GM19324 (cell line): ENCODE measurements around the gene OPTN.
"Not testable (repeated sequence)": the region's sequence is repeated elsewhere in the genome, so short reads cannot be mapped to it uniquely, and the experiment has no call there.

Experiments used
- ATAC-seq: cut with Tn5 transposase; IDR thresholded peaks from one replicate; pipeline ENCODE4 v1.9.1; 2021; ENCODE audit warnings: mild to moderate bottlenecking, moderate library complexity; ENCODE audit not compliant: unreplicated experiment, low FRiP score

OPTN gene

DNA sequence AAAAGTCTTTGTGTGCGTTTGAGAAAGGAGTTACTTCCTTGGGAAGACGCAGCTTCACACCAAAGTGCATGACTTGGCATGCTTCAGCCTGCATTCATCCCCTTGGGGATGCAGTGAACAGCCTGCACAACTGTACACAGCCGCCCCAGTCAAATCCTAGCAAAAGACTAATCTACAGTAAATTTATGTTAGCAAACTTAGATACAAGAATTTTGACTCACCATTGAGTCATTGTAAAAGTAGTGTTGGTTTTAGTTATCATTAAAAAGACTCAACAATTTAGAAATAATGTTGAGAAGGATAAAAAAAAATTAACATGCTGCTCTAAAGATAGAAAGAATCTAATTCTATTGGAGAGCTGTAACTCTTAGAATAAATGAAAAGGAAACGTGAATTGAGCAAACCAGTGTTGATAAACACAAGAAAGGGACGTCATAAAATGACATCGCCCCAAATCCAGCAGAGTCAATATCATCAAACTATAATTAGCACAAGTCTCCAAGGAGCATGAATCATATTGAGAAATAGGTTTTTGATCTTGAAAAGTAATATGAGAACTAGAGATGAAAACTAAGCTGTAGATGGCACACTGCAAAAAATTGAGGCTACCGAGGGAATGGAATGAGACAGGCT, 11.9 kb upstream of the OPTN start:
- ATAC-seq = no peak

- no peak for ATAC-seq
Measured at GRCh38 chr10:13089345-13089744, 10.6 kb upstream of the OPTN start.

DNA sequence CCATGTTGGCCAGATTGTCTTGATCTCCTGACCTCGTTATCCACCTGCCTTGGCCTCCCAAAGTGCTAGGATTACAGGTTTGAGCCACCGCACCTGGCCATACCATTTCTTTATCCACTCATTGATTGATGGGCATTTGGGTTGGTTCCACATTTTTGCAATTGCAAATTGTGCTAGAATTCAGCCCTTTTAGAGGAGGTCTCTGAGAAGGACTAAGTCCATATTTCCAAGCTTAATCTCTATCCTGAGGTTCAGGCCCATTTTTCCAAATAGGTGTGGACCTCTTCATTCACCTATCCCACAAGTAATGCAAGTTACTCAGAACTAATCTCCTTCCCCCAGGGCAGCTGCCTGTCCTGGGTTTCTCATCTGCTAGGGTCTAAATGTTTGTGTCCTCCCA, 9.7 kb upstream of the OPTN start:
- no peak for ATAC-seq

GRCh38 chr10:13091801-13092200, 8.2 kb upstream of the OPTN start:
- ATAC-seq = no peak

DNA sequence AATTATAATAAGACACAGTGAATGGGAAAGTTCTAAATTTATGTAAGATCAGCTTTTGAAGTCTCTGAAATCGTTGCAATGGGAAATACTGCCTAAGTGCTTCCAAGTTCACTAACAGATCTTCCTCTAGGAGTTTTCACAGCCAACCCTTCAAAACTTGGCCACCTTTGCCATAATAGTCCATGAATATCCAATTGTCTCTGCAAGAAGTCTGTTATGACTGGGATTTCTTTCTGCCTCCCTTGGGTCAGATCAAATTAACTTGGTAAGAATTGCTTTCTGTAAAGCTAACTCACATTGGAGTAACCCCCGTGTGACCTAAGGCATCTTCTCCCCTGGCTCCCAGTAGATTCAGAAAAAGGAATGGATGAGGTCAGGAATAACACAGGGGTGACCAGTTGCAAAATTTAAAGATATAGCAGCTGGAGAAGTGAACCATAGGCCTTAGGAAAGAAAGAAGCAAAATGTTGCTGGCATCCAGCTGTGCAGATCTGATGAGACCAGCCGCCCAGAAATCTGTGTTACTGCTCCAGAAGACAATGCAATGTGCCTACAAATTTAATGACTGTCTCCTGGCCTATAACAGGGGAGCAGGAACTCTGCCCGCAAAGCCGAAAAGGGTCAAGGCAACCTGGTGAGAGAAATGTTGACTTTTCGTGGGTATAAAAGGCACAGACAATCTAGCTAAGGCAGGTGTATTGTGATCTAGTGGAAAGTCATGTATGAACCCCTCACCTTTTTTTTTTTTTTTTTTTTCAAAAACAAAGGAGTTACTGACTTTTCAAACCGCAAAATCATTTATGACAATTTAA, 7.5 kb upstream of the OPTN start:
- ATAC-seq = no peak

- not testable (repeated sequence) for ATAC-seq
Measured at GRCh38 chr10:13094082-13094481, 5.9 kb upstream of the OPTN start.

DNA sequence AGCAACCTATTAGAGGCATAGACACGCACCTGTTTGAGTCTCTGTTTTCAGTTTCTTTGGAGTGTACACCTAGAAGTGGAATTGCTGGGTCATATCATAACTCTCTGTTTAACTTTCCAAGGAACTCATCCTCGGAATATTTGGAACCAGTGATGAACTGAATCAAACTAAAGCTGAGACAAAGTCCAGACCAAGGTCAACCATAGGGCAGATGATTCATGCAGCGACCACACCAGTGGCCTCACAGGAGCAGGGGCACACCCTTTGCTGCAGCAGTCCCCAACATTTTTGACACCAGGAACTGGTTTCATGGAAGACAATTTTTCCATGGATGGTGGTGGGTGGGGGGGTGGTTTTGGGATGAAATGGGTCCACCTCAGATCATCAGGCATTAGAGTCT, 4.9 kb upstream of the OPTN start:
- no peak for ATAC-seq

- no peak for ATAC-seq
Measured at GRCh38 chr10:13095929-13096328, 4.0 kb upstream of the OPTN start.

DNA sequence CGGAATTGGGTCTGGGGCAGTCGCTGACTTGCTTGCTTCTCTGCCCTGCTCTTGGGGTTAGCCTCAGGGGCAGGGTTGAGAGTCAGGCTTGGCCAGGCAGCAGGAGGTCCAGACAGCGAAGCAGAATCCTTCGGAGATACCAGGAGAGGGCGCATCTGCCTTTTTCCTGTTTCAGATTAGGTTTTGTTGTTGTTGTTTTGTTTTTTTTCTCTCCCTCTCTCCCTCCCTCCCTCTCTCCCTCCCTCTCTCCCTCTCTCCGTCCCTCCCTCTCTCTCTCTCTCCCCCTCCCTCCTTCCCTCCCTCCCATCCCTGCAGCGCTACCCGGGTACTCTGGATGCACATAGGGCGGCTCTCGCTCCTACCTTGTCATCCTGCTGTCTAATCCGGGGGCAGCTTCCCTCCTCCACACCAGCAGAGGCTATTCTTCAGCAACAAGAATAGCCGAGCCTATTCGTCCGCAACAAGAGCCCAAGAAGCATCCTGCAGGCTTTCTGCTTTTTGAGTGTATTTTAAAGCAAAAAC, 758 bp upstream of the OPTN start:
- peak; percentile 15 for ATAC-seq

- ATAC-seq = peak; percentile 42
Measured at GRCh38 chr10:13100349-13101294, 659 bp downstream of the OPTN start.

DNA sequence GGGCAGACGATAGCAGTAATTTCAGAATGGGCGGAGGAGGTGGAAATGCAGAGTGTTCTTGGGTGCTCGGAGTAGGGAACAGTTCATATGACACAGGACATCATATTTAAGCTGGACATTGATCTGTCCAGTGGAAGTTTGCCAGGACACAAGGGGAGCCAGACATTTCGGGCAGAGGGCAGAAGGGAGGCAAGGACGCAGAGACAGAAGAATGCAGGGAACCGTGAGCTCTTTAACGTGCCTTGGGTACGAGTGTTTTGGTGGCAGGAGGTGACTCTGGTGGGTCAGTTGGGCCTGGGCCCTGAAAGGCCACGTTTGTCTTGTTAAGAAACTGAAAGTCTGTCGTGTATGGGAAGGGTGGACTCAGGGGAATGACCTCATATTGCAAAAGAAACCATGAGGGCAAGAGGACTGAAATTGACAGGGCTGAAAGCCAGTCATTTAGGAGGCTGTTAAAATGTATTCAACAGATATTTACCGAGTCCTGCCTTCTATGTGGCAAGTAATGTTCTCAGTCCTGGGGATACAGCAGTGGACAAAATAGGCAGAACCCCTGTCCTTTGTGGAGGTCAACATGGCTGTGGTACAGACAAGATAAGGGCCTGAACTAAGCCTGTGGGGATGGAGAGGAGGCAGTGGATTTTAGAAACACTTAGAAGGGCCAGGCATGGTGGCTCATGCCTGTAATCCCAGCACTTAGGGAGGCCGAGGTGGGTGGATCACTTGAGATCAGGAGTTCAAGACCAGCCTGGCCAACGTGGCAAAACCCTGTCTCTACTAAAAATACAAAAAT, 2.2 kb downstream of the OPTN start:
- no peak for ATAC-seq

DNA sequence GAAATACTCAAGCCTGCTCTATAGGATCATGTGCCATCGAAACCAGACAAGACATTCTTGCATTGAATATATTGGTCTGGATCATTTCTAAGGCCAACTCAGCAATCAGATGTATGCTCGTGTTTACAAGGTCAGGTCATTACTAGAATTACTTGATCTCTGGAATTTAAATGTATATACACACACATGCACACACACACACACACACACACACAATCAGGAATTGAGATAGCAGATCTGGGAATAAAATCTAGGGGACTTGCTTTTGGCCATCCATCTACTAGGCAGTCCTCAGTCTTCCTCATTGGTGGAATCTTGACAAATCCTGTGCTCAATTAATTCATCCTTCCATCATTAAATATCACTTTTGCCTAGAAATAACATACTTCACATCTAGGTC, 3.6 kb downstream of the OPTN start:
- ATAC-seq = no peak

- ATAC-seq = no peak
Measured at GRCh38 chr10:13104697-13105096, 4.7 kb downstream of the OPTN start.

GRCh38 chr10:13105184-13105583, 5.2 kb downstream of the OPTN start:
- no peak for ATAC-seq

- no peak for ATAC-seq
Measured at GRCh38 chr10:13106387-13107045, 6.6 kb downstream of the OPTN start.

GRCh38 chr10:13110908-13111307, 10.9 kb downstream of the OPTN start:
- ATAC-seq = no peak

GRCh38 chr10:13113544-13113943, 13.6 kb downstream of the OPTN start:
- no peak for ATAC-seq

DNA sequence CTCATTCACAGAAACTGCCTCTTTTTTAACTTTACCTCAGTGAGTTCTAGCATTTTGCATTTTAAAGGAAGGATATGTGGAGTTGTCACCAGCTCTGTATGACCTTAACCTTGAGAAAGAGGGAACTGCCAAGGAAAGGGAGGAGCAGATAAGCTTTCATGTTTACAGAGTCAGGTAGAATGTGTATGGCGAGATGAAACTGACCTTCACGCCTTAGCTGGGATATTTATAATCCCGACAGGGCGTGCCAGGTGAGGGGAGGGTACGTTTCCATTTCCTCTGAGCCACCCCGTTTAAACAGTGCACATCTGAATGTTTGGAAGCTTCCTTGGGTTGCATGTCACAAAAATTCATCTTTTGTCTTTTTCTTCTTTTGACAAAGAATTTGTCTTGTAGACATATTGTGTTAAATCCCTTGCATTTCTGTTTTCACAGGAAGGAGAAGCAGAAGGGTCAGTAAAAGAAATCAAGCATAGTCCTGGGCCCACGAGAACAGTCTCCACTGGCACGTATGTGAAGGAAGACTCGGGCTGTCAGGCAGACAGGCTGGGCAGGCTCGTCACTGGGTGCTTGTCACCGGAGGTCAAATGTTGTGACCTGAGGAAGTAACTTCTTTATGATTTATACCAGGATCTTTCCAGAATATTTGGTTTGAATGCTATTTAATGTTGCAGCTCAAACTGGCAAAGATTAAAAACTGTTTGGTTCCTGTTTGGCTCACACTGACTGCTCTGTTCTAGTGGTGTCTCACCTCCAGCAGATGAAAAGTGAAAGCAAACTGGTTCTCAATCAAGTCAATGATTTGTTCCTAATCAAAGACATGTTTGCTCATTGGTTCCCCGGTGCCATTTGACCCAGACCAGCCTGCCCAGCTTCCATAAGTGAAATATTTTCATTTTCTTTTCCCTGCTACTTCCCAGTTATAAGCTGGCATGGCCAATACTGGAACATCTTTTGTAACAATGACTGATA, 16.2 kb downstream of the OPTN start:
- ATAC-seq = no peak
